Parathyroid adenoma (tissue), 2 donors: Measurements from ENCODE around the gene GCNT1.
"Not testable (repeated sequence)": the region's sequence is repeated elsewhere in the genome, so short reads cannot be mapped to it uniquely, and the experiment has no call there.

ENCODE experiments used
- H2AFZ ChIP-seq: fragments of 300-600 bp; sonication (generic); one replicate; pipeline ENCODE4 v1.7.0; 2017; ENCODE audit warnings: antibody characterized with exemption, mild to moderate bottlenecking
- H3K27ac ChIP-seq: fragments of 300-600 bp; sonication (generic); one replicate; pipeline ENCODE4 v1.7.0; 2017
- H3K27me3 ChIP-seq: fragments of 300-600 bp; sonication (generic); one replicate; pipeline ENCODE4 v1.7.0; 2017; ENCODE audit warnings: low read length; ENCODE audit not compliant: control insufficient read depth, insufficient read depth
- H3K36me3 ChIP-seq: fragments of 300-600 bp; sonication (generic); one replicate; pipeline ENCODE4 v1.7.0; 2017; ENCODE audit warnings: low read length; ENCODE audit not compliant: control insufficient read depth, insufficient read depth
- H3K4me1 ChIP-seq: fragments of 300-600 bp; sonication (generic); one replicate; pipeline ENCODE4 v1.7.0; 2017; ENCODE audit warnings: control low read depth
- H3K4me2 ChIP-seq: fragments of 300-600 bp; sonication (generic); one replicate; pipeline ENCODE4 v1.7.0; 2017; ENCODE audit warnings: low read length
- H3K4me3 ChIP-seq: fragments of 300-600 bp; sonication (generic); one replicate; pipeline ENCODE4 v1.7.0; 2017; ENCODE audit warnings: low read depth, low read length
- H3K79me2 ChIP-seq: fragments of 300-600 bp; sonication (generic); one replicate; pipeline ENCODE4 v1.7.0; 2017; ENCODE audit warnings: control low read depth
- H3K9ac ChIP-seq: fragments of 300-600 bp; sonication (generic); one replicate; pipeline ENCODE4 v1.7.0; 2017; ENCODE audit warnings: mild to moderate bottlenecking
- H3K9me3 ChIP-seq: fragments of 300-600 bp; sonication (generic); one replicate; pipeline ENCODE4 v1.7.0; 2017; ENCODE audit warnings: low read length; ENCODE audit not compliant: control insufficient read depth
- CTCF ChIP-seq: fragments of 300-600 bp; sonication (generic); IDR thresholded peaks from one replicate; pipeline ENCODE4 v1.7.0; 2017; ENCODE audit warnings: antibody characterized with exemption, mild to moderate bottlenecking
- donor health status: primary hyperparathyroidism.

GCNT1 gene

DNA sequence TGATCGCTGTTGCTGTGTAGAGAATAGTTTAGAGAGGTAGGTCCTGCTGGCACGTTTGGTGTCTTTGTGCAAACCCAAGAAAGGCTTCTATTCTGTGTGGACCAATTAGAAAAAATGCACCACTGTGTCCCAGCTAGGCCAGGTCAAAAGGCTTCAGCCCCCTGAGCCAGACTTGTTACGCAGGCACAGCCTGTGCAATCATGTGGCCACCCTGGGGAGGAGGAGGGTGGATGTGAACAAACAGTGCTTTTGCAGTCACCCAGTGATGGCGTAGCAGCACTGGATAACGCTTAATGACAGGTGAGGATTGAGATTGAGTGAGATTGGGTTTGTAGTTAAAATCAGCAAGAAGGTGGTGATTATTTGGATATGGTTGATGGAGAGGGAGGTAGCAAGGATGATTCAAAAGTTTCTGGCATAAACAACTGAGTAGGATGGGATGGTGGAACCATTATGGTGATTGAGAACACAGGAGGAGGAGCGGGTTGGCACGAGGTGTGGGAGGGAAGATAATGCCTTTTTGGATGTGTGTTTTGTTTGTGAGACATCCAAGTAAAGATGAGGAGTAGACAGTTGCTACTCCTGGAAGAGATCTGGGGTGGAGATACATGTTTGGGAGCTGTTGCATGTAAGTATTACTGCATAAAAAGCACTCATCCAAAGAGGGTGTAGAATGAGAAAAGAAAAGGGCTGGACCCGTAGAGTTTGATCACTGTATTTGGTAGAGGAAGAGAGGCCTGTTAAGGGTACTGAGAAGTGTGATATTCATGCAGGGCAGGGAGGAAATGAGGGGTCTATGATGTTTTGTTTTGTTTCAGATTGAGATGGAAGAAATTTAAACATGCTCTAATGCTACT, 6.7 kb downstream of the GCNT1 start:
- H3K4me2 ChIP-seq = peak overlapping the region; percentile 48
- H3K27ac ChIP-seq = peak overlapping the region; percentile 77
- H3K9me3 ChIP-seq = no peaks in the 10 kb centered on the region
- peaks cover 8% of the 10 kb centered on the region for H3K36me3 ChIP-seq
- no peak for TF ChIP-seq CTCF
- no peak overlapping the region for H2AFZ ChIP-seq
- H3K4me3 ChIP-seq = peak overlapping the region; percentile 34
- H3K9ac ChIP-seq = no peak overlapping the region
- H3K27me3 ChIP-seq = no peaks in the 10 kb centered on the region
- H3K4me1 ChIP-seq = peaks cover 5% of the 10 kb centered on the region
- peaks cover 29% of the 10 kb centered on the region for H3K79me2 ChIP-seq

DNA sequence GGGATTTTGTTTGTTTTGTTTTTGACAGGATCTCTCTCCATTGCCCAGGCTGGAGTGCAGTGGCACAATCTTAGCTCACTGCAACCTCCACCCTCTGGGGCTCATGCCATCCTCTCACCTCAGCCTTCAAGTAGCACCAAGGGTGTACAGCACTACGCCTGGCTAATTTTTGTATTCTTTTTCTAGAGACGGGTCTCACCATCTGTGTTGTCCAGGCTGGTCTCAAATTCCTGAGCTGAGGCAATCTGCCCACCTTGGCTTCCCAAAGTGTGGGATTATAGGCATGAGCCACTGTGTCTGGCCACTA, 7.3 kb downstream of the GCNT1 start:
- H3K27ac ChIP-seq = peak overlapping the region; percentile 77
- H3K36me3 ChIP-seq = peaks cover 5% of the 10 kb centered on the region
- H2AFZ ChIP-seq = no peak overlapping the region
- peak overlapping the region; percentile 34 for H3K4me3 ChIP-seq
- H3K9ac ChIP-seq = no peak overlapping the region
- peaks cover 31% of the 10 kb centered on the region for H3K79me2 ChIP-seq
- H3K4me1 ChIP-seq = peaks cover 5% of the 10 kb centered on the region
- H3K27me3 ChIP-seq = no peaks in the 10 kb centered on the region
- peak overlapping the region; percentile 48 for H3K4me2 ChIP-seq
- no peaks in the 10 kb centered on the region for H3K9me3 ChIP-seq
- no peak for TF ChIP-seq CTCF

DNA sequence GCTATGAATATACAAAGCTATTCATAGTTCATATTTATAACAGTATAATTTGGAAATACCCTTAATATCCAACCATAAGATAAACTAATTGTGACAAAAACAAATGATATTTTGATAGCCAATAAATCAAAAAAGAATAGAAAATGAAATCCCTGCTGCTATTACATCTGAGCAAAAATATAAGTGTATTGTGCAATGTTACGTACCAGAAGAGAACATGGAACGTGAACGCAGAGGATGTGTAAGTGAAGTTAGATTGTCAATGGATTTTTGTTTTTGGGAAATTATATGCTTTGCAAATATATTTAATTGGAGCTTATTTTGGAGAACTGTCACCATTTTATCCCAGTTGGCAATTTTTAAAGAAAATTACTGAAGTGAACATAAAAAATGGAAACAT, 15.4 kb downstream of the GCNT1 start:
- no peak for TF ChIP-seq CTCF
- no peak overlapping the region for H3K9ac ChIP-seq
- no peaks in the 10 kb centered on the region for H3K27me3 ChIP-seq
- no peak overlapping the region for H3K27ac ChIP-seq
- H3K4me3 ChIP-seq = no peak overlapping the region
- no peaks in the 10 kb centered on the region for H3K36me3 ChIP-seq
- H3K79me2 ChIP-seq = peaks cover 22% of the 10 kb centered on the region
- H3K9me3 ChIP-seq = no peaks in the 10 kb centered on the region
- H3K4me2 ChIP-seq = no peak overlapping the region
- peaks cover 16% of the 10 kb centered on the region for H3K4me1 ChIP-seq
- no peak overlapping the region for H2AFZ ChIP-seq

- Histone ChIP-seq H3K27me3 (no peaks in the 10 kb centered on the region), H3K36me3 (no peaks in the 10 kb centered on the region), H3K79me2 (peaks cover 20% of the 10 kb centered on the region), H3K4me2 (no peak overlapping the region), H2AFZ (no peak overlapping the region), H3K27ac (no peak overlapping the region), H3K9ac (no peak overlapping the region), H3K4me3 (no peak overlapping the region), H3K9me3 (no peaks in the 10 kb centered on the region), H3K4me1 (peaks cover 16% of the 10 kb centered on the region)
- TF ChIP-seq CTCF = no peak
Observed at GRCh38 chr9:76475686-76476085, 16.7 kb downstream of the GCNT1 start.

DNA sequence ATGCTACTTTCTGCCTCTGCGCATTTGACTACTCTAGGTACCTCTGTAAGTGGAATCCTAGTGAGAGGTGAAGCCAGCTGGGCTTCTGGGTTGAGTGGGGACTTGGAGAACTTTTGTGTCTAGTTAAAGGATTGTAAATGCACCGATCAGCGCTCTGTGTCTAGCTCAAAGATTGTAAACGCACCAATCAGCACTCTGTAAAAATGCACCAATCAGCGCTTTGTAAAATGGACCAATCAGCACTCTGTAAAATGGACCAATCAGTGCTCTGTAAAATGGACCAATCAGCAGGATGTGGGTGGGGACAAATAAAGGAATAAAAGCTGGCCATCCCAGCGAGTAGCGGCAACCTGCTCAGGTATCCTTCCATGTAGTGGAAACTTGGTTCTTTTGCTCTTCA, 18.8 kb downstream of the GCNT1 start:
- H3K27ac ChIP-seq, H3K27me3 ChIP-seq, H3K79me2 ChIP-seq: not testable (repeated sequence)

More for the DNA sequence above, 18.8 kb downstream of the GCNT1 start:
- not testable (repeated sequence) for H3K4me3 ChIP-seq, H2AFZ ChIP-seq, H3K9ac ChIP-seq, H3K4me2 ChIP-seq, H3K4me1 ChIP-seq, H3K9me3 ChIP-seq, H3K36me3 ChIP-seq
